H9 (cell line): ENCODE data around the gene FOXF2. TPM values are rescaled to one million over a fixed set of nuclear protein-coding genes. Genes with fewer than 3 reads are reported as not detected.

Source experiments
- DNase-seq: peaks from one replicate; pipeline ENCODE4 v3.0.0-alpha.2; 2017
- H2AFZ ChIP-seq: one replicate; pipeline ENCODE4 v1.6.1; 2013; ENCODE audit warnings: mild to moderate bottlenecking, low read length, control low read depth, moderate library complexity
- H2AK5ac ChIP-seq: 2 replicates; pipeline ENCODE4 v1.6.1; 2013; ENCODE audit warnings: low read length, control low read depth, mixed read lengths; ENCODE audit not compliant: insufficient read length
- H2BK120ac ChIP-seq: one replicate; pipeline ENCODE4 v1.6.1; 2013; ENCODE audit warnings: low read depth, mild to moderate bottlenecking, low read length, control low read depth, inconsistent platforms; ENCODE audit not compliant: poor library complexity, severe bottlenecking
- H2BK12ac ChIP-seq: 2 replicates; pipeline ENCODE4 v1.6.1; 2013; ENCODE audit warnings: low read length, control low read depth, mixed read lengths, low read depth; ENCODE audit not compliant: insufficient read length
- H2BK15ac ChIP-seq: 2 replicates; pipeline ENCODE4 v1.6.1; 2013; ENCODE audit warnings: low read depth, low read length, control low read depth
- H2BK20ac ChIP-seq: one replicate; pipeline ENCODE4 v1.6.1; 2013; ENCODE audit warnings: low read depth, mild to moderate bottlenecking, low read length, control low read depth, inconsistent platforms; ENCODE audit not compliant: poor library complexity, severe bottlenecking
- H2BK5ac ChIP-seq: 2 replicates; pipeline ENCODE4 v1.6.1; 2013; ENCODE audit warnings: low read length, control low read depth, mixed read lengths; ENCODE audit not compliant: insufficient read length
- H3K14ac ChIP-seq: 2 replicates; pipeline ENCODE4 v1.6.1; 2013; ENCODE audit warnings: low read length, control low read depth; ENCODE audit not compliant: insufficient read depth
- H3K18ac ChIP-seq: 2 replicates; pipeline ENCODE4 v1.6.1; 2013; ENCODE audit warnings: low read depth, mild to moderate bottlenecking, mixed read lengths, low read length, control low read depth; ENCODE audit not compliant: insufficient read length
- H3K23ac ChIP-seq: 2 replicates; pipeline ENCODE4 v1.6.1; 2013; ENCODE audit warnings: low read length, control low read depth, mixed read lengths, low read depth; ENCODE audit not compliant: insufficient read length
- H3K23me2 ChIP-seq: 2 replicates; pipeline ENCODE4 v1.6.1; 2013; ENCODE audit warnings: low read depth, mild to moderate bottlenecking, mixed read lengths, low read length, control low read depth; ENCODE audit not compliant: insufficient read length, poor library complexity, severe bottlenecking
- H3K27ac ChIP-seq: 2 replicates; pipeline ENCODE4 v1.5.1; 2013; ENCODE audit warnings: low read length, control low read depth, mixed read lengths, low read depth; ENCODE audit not compliant: insufficient read length
- H3K27me3 ChIP-seq: 2 replicates; pipeline ENCODE4 v1.6.1; 2013; ENCODE audit warnings: low read length, control low read depth, inconsistent platforms; ENCODE audit not compliant: insufficient read depth
- H3K4ac ChIP-seq: 2 replicates; pipeline ENCODE4 v1.6.1; 2013; ENCODE audit warnings: low read depth, mild to moderate bottlenecking, control low read depth, inconsistent platforms, low read length, moderate library complexity
- H3K4me1 ChIP-seq: 2 replicates; pipeline ENCODE4 v1.6.1; 2013; ENCODE audit warnings: low read length, control low read depth, inconsistent platforms; ENCODE audit not compliant: insufficient read depth
- H3K4me2 ChIP-seq: 2 replicates; pipeline ENCODE4 v1.6.1; 2013; ENCODE audit warnings: low read length, control low read depth, mixed read lengths; ENCODE audit not compliant: insufficient read length, insufficient read depth
- H3K56ac ChIP-seq: 2 replicates; pipeline ENCODE4 v1.6.1; 2013; ENCODE audit warnings: low read depth, mild to moderate bottlenecking, mixed read lengths, low read length, control low read depth; ENCODE audit not compliant: insufficient read length
- H3K79me1 ChIP-seq: 2 replicates; pipeline ENCODE4 v1.6.1; 2013; ENCODE audit warnings: low read depth, mild to moderate bottlenecking, moderate library complexity, low read length, control low read depth, inconsistent platforms; ENCODE audit not compliant: insufficient read depth, poor library complexity, severe bottlenecking
- H3K79me2 ChIP-seq: 2 replicates; pipeline ENCODE4 v1.6.1; 2013; ENCODE audit warnings: low read length, control low read depth, inconsistent platforms; ENCODE audit not compliant: insufficient read depth
- H3K9ac ChIP-seq: 2 replicates; pipeline ENCODE4 v1.6.1; 2013; ENCODE audit warnings: low read length, control low read depth, mixed read lengths; ENCODE audit not compliant: insufficient read length; ENCODE audit errors: extremely low read depth
- H3K9me3 ChIP-seq: one replicate; pipeline ENCODE4 v1.6.1; 2013; ENCODE audit warnings: low read depth, low read length, inconsistent platforms; ENCODE audit not compliant: control insufficient read depth
- H3T11ph ChIP-seq: one replicate; pipeline ENCODE4 v1.6.1; 2013; ENCODE audit warnings: mild to moderate bottlenecking, low read length, control low read depth, inconsistent platforms
- H4K20me1 ChIP-seq: one replicate; pipeline ENCODE4 v1.6.1; 2013; ENCODE audit not compliant: control insufficient read depth, insufficient read length, insufficient read depth
- H4K5ac ChIP-seq: 2 replicates; pipeline ENCODE4 v1.6.1; 2013; ENCODE audit warnings: low read depth, mild to moderate bottlenecking, mixed read lengths, low read length, control low read depth; ENCODE audit not compliant: insufficient read length
- H4K8ac ChIP-seq: replicated peaks from 2 replicates; pipeline ENCODE4 v1.6.1; 2013; ENCODE audit warnings: low read length, control low read depth, mixed read lengths, low read depth; ENCODE audit not compliant: insufficient read length
- H4K91ac ChIP-seq: 2 replicates; pipeline ENCODE4 v1.6.1; 2013; ENCODE audit warnings: low read depth, mild to moderate bottlenecking, moderate library complexity, mixed read lengths, low read length, control low read depth; ENCODE audit not compliant: insufficient read length
- H3K27ac Mint-ChIP-seq, 3 experiments: 2 replicates in 2 of 3; 3 replicates in 1 of 3; pipeline ENCODE4 v1.8.0; 2020 to 2021; ENCODE audit warnings: mixed read lengths in 3 of 3, mild to moderate bottlenecking in 1 of 3, moderate library complexity in 1 of 3
- H3K27me3 Mint-ChIP-seq: 2 replicates; pipeline ENCODE4 v1.8.0; 2021; ENCODE audit warnings: low read depth, mild to moderate bottlenecking, moderate library complexity, mixed read lengths
- H3K36me3 Mint-ChIP-seq, 3 experiments: 2 replicates in 2 of 3; 3 replicates in 1 of 3; pipeline ENCODE4 v1.8.0; 2020 to 2021; ENCODE audit warnings: low read depth in 3 of 3, mixed read lengths in 3 of 3; ENCODE audit not compliant: insufficient read depth in 1 of 3
- H3K4me1 Mint-ChIP-seq, 2 experiments: 2 replicates each; pipeline ENCODE4 v1.8.0; 2020; ENCODE audit warnings: mixed read lengths in 2 of 2
- H3K4me3 Mint-ChIP-seq, 2 experiments: 2 replicates in 1 of 2; 3 replicates in 1 of 2; pipeline ENCODE4 v1.8.0; 2020 to 2021; ENCODE audit warnings: mild to moderate bottlenecking in 2 of 2, mixed read lengths in 2 of 2, moderate library complexity in 1 of 2
- H3K9me3 Mint-ChIP-seq, 2 experiments: 2 replicates in 1 of 2; 3 replicates in 1 of 2; pipeline ENCODE4 v1.8.0; 2020; ENCODE audit warnings: mild to moderate bottlenecking in 2 of 2, mixed read lengths in 2 of 2, moderate library complexity in 1 of 2
- WGBS: extraction: QIAGEN DNeasy Blood & Tissue Kit; methylation state at CpG from one replicate; pipeline ENCODE4 v1.1.7; 2013; ENCODE audit warnings: missing lambda C conversion rate, low lambda C conversion rate, mixed read lengths; ENCODE audit not compliant: insufficient read length; ENCODE audit errors: extremely low coverage; 5-methylcytosine and 5-hydroxymethylcytosine counted together
- total RNA-seq: library from RNA; stranded (reverse); gene quantifications from 2 replicates; pipeline ENCODE4 v1.2.1, GENCODE V29; 2021
- TF ChIP-seq, protein P1 (sequence below): fragments of 200-600 bp; sonication (generic); conservative IDR thresholded peaks from 3 replicates; pipeline ENCODE4 v1.8.0; 2021; ENCODE audit warnings: antibody characterized with exemption, mild to moderate bottlenecking

The FOXF2 gene
- total RNA-seq, 1 experiment from 2014 or later = not detected

DNA sequence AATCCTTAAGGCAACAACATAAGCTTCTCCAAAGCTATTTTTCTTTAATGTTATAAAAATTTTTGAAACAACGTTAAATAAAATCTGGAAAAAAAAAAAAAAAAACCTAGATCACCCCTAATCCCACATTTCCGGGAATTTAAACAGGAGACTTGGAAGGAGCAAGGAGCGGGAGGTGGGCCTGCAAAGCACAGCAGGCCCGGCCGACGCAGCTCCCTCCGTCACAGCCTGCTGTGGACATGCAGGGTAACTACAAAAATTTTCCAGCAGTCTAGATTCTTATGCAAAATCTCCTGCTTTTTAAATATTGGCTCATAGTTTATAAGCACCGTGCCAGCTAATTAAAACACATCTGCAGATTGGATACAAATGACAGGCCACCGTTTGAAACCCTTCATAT lies 23.5 kb downstream of the FOXF2 start:
- H3T11ph ChIP-seq = no peak overlapping the region
- no peak overlapping the region for H4K91ac ChIP-seq
- H3K36me3 Mint-ChIP-seq = no peaks in the 10 kb centered on the region; a peak in 1 of 7 replicates
- WGBS = no CpG with 5 or more reads among the region's 9 CpGs
- no peaks in the 10 kb centered on the region for H3K79me1 ChIP-seq
- no peaks in the 10 kb centered on the region; the same call in 1 of the 2 replicates for H3K27me3 ChIP-seq
- H3K4me1 ChIP-seq = no peaks in the 10 kb centered on the region
- no peak overlapping the region for H3K18ac ChIP-seq
- H2BK120ac ChIP-seq = no peak overlapping the region
- no peak overlapping the region for H2AK5ac ChIP-seq
- H3K9ac ChIP-seq = no peak overlapping the region
- H3K27ac Mint-ChIP-seq = no peak overlapping the region
- no peak overlapping the region for H2BK20ac ChIP-seq
- no peaks in the 10 kb centered on the region for H3K79me2 ChIP-seq
- no peak overlapping the region for H3K4me2 ChIP-seq
- no peak overlapping the region for H4K5ac ChIP-seq
- H2AFZ ChIP-seq = no peak overlapping the region
- H3K23me2 ChIP-seq = no peaks in the 10 kb centered on the region
- H3K4me3 Mint-ChIP-seq = no peak overlapping the region
- TF ChIP-seq, protein P1, sequence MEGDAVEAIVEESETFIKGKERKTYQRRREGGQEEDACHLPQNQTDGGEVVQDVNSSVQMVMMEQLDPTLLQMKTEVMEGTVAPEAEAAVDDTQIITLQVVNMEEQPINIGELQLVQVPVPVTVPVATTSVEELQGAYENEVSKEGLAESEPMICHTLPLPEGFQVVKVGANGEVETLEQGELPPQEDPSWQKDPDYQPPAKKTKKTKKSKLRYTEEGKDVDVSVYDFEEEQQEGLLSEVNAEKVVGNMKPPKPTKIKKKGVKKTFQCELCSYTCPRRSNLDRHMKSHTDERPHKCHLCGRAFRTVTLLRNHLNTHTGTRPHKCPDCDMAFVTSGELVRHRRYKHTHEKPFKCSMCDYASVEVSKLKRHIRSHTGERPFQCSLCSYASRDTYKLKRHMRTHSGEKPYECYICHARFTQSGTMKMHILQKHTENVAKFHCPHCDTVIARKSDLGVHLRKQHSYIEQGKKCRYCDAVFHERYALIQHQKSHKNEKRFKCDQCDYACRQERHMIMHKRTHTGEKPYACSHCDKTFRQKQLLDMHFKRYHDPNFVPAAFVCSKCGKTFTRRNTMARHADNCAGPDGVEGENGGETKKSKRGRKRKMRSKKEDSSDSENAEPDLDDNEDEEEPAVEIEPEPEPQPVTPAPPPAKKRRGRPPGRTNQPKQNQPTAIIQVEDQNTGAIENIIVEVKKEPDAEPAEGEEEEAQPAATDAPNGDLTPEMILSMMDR = no peak
- DNase-seq = no peak
- H3K9me3 ChIP-seq = no peaks in the 10 kb centered on the region
- no peak overlapping the region for H2BK15ac ChIP-seq
- peaks cover 36% of the 10 kb centered on the region for H3K27me3 Mint-ChIP-seq
- H3K4ac ChIP-seq = no peak overlapping the region
- no peak overlapping the region for H2BK5ac ChIP-seq
- peaks cover 22 to 37% of the 10 kb centered on the region in 2 experiments for H3K4me1 Mint-ChIP-seq
- no peak overlapping the region for H2BK12ac ChIP-seq
- no peak overlapping the region for H4K8ac ChIP-seq
- no peaks in the 10 kb centered on the region for H3K9me3 Mint-ChIP-seq
- no peak overlapping the region for H3K27ac ChIP-seq
- no peak overlapping the region for H3K14ac ChIP-seq
- H3K23ac ChIP-seq = no peak overlapping the region
- no peaks in the 10 kb centered on the region for H4K20me1 ChIP-seq
- H3K56ac ChIP-seq = no peak overlapping the region
